ENCODE data around the gene CTNNBIP1. TPM values are rescaled to one million over a fixed set of nuclear protein-coding genes. Genes with fewer than 3 reads are reported as not detected.

CTNNBIP1 gene
- total RNA-seq, 1 experiment from 2014 or later: 31.3 TPM

- Histone ChIP-seq H3K79me2 (ENCODE audit: insufficient read depth, low read length) (peaks cover 65% of the 10 kb centered on the region), H3K4me1 (ENCODE audit: control insufficient read depth in 1 of 2, insufficient read depth in 2 of 2, low read length in 2 of 2) (peaks cover 21 to 34% of the 10 kb centered on the region in 2 experiments), H3K36me3 (ENCODE audit: control insufficient read depth in 1 of 2, insufficient read depth in 2 of 2, low read length in 2 of 2) (no peaks in the 10 kb centered on the region), H4K20me1 (ENCODE audit: insufficient read depth) (peaks cover 9% of the 10 kb centered on the region; the same call in 1 of the 2 replicates), H3K9ac (ENCODE audit: low read length) (peak overlapping the region; percentile 79), H3K4me3 (replicated peaks in 1 of 2; ENCODE audit: low read depth in 1 of 2, low read length in 2 of 2) (peak overlapping the region; percentile 93 to 95; a peak in 2 of 4 replicates), H3K27ac (ENCODE audit: low read depth, low read length) (no peak overlapping the region), H3K9me2 (ENCODE audit: insufficient read depth) (no peaks in the 10 kb centered on the region), H3K27me3 (ENCODE audit: insufficient read depth, low read length) (no peaks in the 10 kb centered on the region), H3K4me2 (ENCODE audit: low read length) (peak overlapping the region; percentile 97), H2AFZ (ENCODE audit: low read depth, low read length, poor library complexity, severe bottlenecking) (no peak overlapping the region), H3K9me3 (ENCODE audit: control insufficient read depth in 1 of 2, insufficient read depth in 1 of 2, low read depth in 1 of 2, low read length in 2 of 2) (no peaks in the 10 kb centered on the region)
- POLR2A ChIA-PET: interaction anchor here (0.6 kb wide), 1 partner anchor 620 kb away, joined by 4 read pairs; no protein-coding TSS in a partner anchor
- intact Hi-C loops (cut with micrococcal nuclease): loop anchor here (5.0 kb wide), 1 partner anchor 39 kb away; no protein-coding TSS in a partner anchor
- no peak for TF ChIP-seq POLR2AphosphoS5 (IDR thresholded peaks at IDR 0.05; ENCODE audit: low read depth, low read length)
- CTCF ChIA-PET: interaction anchor here (1.1 kb wide), 1 partner anchor 37 kb away, joined by 3 read pairs; no protein-coding TSS in a partner anchor
- no peak for DNase-seq (ENCODE audit: low read depth, low spot score)
- RAD21 ChIA-PET (ENCODE audit: low non-redundant PET in 1 of 2, low total read pairs in 2 of 2, uncharacterized antibody in 2 of 2, unreplicated experiment in 2 of 2): no interaction called here
- ATAC-seq: no peak
- BruUV-seq (replicated peaks): TSS peak; percentile 60
Measured at GRCh38 chr1:9821710-9822109, 88.4 kb downstream of the CTNNBIP1 start.

- Histone ChIP-seq H3K4me1 (ENCODE audit: control insufficient read depth in 1 of 2, insufficient read depth in 2 of 2, low read length in 2 of 2) (peaks cover 17 to 27% of the 10 kb centered on the region in 2 experiments), H3K36me3 (ENCODE audit: control insufficient read depth in 1 of 2, insufficient read depth in 2 of 2, low read length in 2 of 2) (no peaks in the 10 kb centered on the region), H4K20me1 (ENCODE audit: insufficient read depth) (peaks cover 9% of the 10 kb centered on the region; the same call in 1 of the 2 replicates), H3K4me3 (replicated peaks in 1 of 2; ENCODE audit: low read depth in 1 of 2, low read length in 2 of 2) (no peak overlapping the region), H3K9me3 (ENCODE audit: control insufficient read depth in 1 of 2, insufficient read depth in 1 of 2, low read depth in 1 of 2, low read length in 2 of 2) (no peaks in the 10 kb centered on the region), H2AFZ (ENCODE audit: low read depth, low read length, poor library complexity, severe bottlenecking) (no peak overlapping the region), H3K79me2 (ENCODE audit: insufficient read depth, low read length) (peaks cover 74% of the 10 kb centered on the region), H3K9ac (ENCODE audit: low read length) (no peak overlapping the region), H3K27ac (ENCODE audit: low read depth, low read length) (no peak overlapping the region), H3K9me2 (ENCODE audit: insufficient read depth) (no peaks in the 10 kb centered on the region), H3K4me2 (ENCODE audit: low read length) (no peak overlapping the region), H3K27me3 (ENCODE audit: insufficient read depth, low read length) (no peaks in the 10 kb centered on the region)
- POLR2A ChIA-PET: no interaction called here
- ATAC-seq: no peak
- DNase-seq (ENCODE audit: low read depth, low spot score): no peak
- BruUV-seq (replicated peaks): no TSS peak
- RAD21 ChIA-PET (ENCODE audit: low non-redundant PET in 1 of 2, low total read pairs in 2 of 2, uncharacterized antibody in 2 of 2, unreplicated experiment in 2 of 2): no interaction called here
- CTCF ChIA-PET: interaction anchor here (1.1 kb wide), 1 partner anchor 36 kb away, joined by 3 read pairs; no protein-coding TSS in a partner anchor
- TF ChIP-seq TCF7L2 (IDR thresholded peaks at IDR 0.05; ENCODE audit: borderline replicate concordance, extremely low read depth, insufficient read depth, insufficient read length) (no peak), RAD21 (IDR thresholded peaks at IDR 0.05; ENCODE audit: low read depth) (no peak), REST (IDR thresholded peaks at IDR 0.05; ENCODE audit: low read depth) (no peak)
- TF ChIP-seq, protein P1, sequence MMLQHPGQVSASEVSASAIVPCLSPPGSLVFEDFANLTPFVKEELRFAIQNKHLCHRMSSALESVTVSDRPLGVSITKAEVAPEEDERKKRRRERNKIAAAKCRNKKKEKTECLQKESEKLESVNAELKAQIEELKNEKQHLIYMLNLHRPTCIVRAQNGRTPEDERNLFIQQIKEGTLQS (IDR thresholded peaks at IDR 0.05): no peak
- intact Hi-C loops (cut with micrococcal nuclease): loop anchor here (5.0 kb wide), 1 partner anchor 38 kb away; no protein-coding TSS in a partner anchor
Measured at GRCh38 chr1:9820521-9820920, 89.5 kb downstream of the CTNNBIP1 start.

All from HCT116 (cell line).